Hematopoietic multipotent progenitor cell (in vitro differentiated cells): ENCODE data around the gene KCNG1. TPM values are rescaled to one million over a fixed set of nuclear protein-coding genes. Genes with fewer than 3 reads are reported as not detected.

Experiments
- DNase-seq, 3 donors: peaks; one replicate each; pipeline ENCODE4 v3.0.0-alpha.2; 2011 to 2015; ENCODE audit warnings: low read depth in 2 of 3, low spot score in 2 of 3
- total RNA-seq: library from RNA; depleted of rRNA; stranded (reverse); fragments of >200 nt; gene quantifications from one replicate; pipeline ENCODE4 v1.2.3, GENCODE V29; 2012

Gene KCNG1
- total RNA-seq, 1 donor, result 0.27 TPM

DNA sequence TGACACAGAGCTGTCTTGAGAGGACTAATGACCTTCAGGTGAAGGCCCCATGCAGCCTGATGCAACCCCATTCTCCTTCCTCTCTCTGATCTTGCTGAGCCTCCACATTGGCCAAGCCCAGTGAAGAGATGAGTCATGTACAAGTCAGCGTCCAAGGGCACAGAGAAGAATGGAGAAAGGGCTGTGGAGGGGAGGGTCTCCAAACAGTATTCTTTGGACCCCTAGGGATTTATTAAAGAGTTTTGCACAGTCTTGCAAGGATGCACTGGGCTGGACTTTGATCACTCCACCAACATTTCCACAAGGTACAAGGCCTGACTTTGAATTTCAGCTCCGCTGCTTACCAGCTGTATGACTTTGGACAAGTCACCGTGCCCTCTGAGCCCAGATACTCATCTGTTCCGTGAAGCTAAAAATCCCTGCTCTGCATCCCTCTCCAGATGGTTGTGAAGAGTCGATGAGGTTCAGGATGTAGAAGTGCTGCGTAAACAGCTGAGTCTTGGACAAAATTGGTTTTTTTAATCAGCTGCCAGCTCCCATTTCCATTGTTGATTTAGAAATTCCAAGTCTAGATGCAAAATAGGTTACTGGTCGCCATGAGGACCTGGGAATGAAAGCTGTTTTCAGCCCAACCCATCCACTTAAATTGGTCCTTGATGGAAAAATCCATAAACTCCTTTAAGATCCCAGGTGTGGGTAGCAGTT, 14.1 kb upstream of the KCNG1 start:
- no peak for DNase-seq

- no peak for DNase-seq
These were observed 13.3 kb upstream of the KCNG1 start for GRCh38 chr20:51036226-51036625.

GRCh38 chr20:51034988-51035656, 12.2 kb upstream of the KCNG1 start:
- DNase-seq, result no peak

GRCh38 chr20:51034476-51034875, 11.6 kb upstream of the KCNG1 start:
- no peak for DNase-seq

- DNase-seq, result no peak
These were observed 7.3 kb upstream of the KCNG1 start for GRCh38 chr20:51029963-51030920.

GRCh38 chr20:51029556-51029955, 6.6 kb upstream of the KCNG1 start:
- no peak for DNase-seq

DNA sequence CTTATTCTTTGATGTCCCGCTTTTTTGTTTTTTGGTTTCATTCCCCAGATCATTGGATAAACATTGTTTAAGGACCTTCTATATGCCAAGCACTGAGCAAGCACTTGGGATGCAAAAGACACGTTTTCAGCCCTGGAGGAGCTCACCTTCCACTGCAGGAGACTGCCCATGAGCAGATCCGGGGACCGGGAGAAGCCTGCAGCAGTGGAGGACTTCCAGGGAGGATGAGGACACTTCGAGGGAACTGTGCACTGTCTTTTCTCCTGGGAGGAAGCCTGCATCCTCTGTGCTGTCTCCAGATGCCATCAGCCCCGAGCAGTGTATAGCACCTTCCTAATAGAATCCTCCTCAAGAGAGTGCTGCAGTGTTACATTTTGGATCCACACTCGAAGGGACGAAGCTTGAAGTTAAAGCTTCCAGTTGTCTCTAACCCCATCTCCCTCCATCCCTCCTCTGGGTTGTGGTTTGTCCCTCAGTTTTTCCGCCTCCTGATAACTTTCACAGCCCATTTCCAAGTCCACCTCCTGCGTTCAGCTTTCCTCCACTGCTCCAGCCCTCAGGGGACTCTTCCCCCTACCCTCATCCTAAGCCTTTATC, 5.8 kb upstream of the KCNG1 start:
- DNase-seq, result no peak

DNA sequence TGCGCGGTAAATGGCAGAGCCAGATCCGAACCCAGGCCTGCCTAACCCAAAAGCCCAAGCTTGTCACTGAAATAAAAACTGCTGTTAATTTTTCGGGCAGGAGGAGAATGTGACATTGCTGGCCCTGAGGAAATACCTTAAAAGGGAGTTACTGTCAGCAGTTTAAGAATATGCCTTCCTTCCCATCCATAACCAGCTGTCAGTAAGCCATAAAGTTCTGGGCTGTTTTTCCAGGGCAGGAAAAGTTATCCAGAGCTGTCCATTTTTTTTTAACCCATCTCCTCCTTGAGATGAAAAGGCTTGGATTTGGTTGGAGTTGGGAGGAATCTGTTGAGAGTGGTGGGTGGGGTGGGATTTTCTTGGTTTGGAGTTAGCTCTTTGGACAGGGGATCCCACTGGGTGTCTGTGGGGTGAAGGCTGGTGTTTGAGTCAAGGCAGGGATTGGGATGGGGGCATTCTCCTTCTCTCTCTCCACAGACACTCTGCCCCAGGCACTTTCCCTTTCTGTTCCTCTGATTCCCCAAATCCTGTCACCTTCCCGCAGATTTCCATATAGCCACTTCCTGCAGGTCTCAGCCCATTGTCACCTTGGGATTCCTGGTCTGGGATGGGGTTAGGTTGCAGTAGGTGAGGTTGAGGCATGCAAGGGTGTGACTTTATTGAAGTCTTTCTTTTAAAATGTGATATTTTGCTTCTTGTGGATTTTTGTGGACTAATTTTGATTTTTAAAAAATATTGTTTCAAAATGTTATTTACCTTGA, 4.3 kb upstream of the KCNG1 start:
- DNase-seq, result no peak

DNA sequence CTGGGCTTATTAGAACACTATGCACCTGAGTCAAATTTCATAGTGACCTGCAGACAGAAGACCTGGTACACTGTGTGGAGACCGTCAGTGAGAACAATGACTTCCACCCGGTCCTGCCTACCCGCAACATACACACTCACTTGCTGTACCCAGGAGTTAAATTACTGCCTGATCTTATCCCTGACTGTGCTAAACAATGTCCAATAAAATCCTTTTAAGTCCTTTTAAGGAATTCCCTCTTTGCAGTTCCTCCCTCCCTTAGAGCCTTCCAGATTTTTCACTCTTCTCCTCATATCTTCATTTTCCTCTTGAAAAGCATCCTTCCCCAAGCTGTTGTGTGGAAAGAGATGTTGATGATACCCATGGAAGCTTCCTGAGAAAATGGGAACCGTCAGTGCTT, 3.4 kb upstream of the KCNG1 start:
- DNase-seq, result no peak

GRCh38 chr20:51024761-51025160, 1.9 kb upstream of the KCNG1 start:
- DNase-seq, result no peak

DNA sequence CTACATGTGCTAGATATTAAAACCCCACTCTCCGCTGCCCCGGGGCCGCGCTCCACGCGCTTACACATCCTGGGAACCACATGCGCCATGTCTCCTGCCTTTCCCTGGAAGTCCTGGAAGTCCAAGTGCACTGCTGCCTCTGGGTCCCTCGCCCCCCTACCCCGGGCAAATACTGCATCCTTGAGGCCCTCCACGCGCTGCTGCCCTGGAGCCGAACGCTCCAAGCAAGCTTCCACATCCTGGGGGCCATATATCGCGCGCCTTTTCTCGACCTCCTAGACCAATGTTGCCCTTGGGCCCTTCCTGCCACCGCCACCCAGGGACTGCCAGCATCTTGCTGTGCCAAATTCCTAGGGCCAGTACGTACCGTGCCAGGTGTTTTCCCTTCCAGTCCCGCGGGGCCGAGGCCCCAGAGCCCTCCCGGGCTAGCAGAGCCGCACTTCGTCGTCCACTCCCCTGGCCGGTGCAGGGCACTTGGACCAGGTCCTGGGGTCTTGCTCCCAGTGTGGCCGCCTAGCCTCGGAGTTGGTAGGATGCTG, 779 bp upstream of the KCNG1 start:
- no peak for DNase-seq

GRCh38 chr20:51022227-51022802, 592 bp downstream of the KCNG1 start:
- no peak for DNase-seq

DNA sequence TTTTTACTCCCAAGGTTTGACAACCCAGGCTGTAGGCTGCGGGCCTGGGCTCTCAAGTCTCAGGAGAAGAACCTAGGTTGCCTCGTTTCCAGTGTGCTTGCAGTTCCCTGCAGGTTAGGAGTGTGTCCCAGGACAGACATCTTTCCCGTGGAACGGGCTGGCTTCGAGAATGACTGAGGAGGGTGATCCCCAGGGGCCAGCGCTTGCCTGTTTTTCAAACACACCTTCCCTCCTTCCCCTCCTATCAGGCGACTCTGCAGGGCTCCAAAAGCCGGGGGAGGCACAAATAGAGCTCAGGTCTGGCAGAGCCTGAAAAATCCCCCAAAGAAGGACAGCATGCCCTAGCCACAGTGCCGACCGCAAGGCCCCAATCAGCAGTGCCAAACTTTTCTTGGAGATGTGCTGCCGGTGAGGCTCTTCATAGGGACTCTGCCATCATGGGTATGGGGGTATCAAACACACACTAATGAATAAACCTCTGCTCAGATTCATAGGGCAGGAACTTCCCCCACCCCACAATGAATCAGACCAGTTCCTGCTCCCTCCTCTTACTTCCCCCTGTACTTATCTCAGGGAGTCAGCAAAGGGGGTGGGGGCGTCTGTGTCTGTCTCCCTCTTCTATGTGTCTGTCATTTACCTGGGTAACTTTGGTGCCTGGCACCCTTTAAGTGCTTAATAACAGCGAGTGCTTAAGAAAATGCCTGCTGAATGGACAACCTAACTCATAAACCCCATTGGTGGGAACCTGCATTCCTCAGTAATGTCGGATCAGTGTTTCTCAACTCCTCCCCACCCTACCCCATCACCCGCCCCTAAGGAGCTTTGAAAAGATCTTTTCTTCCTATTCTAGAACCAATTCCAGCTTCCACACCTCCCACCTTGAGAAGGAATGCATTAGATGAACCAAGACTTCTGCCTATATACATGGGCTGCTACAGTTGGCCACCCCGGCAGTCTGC, 1.6 kb downstream of the KCNG1 start:
- peak in 1 of 3 donors; percentile 11 for DNase-seq

GRCh38 chr20:51020657-51021056, 2.2 kb downstream of the KCNG1 start:
- DNase-seq, result no peak

DNA sequence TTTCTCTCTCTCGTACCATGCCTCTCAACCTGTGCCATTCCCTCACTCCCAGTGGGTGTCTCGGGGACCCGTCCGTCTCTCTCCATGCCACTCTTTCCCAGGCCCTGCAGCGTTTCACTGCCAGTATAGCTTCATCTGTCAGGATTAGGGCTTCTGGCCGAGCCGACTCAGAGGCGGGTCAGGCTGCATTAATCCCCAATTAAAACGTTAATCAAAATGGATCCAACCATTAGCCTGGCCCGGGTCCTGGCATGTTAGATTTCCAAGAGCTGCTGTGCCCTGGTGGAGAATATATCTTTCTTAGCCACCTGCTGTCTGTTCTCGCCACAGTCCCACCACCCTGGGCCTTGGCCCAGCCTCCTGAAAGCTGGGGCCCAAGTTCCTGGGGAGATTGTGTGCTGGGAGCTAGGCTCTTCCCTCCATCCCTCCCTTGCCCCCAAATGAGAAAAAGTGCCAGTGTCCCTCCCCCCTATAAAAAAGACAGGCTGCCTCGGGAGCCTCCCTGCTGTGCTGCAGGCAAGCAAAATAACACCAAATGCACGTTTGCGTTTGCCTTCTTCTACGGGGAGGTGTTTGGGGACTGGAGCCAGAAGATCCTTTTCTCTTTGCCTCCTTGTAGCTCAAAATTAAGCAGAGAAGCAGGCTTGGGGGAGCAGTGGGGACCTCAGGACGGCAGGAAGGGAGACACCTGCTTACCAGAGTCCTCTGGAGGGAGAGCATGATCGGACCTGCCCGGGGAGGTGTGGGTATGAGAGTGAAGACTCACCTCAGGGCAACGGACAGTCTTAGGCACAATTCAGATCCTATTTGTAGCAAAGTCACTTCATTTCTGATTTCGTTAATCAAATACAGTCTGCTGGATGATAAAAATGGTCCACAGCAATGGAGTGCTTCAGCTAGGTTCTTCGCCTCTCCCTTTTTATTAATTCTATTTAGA, 3.0 kb downstream of the KCNG1 start:
- no peak for DNase-seq

DNA sequence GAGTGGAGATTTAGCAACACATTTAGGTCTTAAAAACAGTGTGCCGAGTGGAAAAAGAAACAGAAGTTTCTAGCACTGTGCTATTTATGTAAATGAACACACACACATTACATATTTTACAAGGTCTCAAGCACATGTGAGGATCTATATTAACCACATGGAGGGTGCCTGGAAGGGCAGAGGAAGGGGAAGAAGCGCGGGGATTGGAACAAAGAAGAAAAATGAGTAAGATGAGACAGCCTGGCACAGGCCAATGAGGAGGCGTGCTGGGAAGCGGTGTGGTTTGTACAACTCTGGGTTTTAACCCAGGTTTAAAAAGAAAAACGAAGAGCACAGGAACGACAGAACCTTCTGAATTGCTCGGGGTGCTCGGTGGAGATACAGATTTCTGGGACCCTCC, 5.7 kb downstream of the KCNG1 start:
- no peak for DNase-seq

- no peak for DNase-seq
These were observed 6.4 kb downstream of the KCNG1 start for GRCh38 chr20:51016521-51016920.
